LoVo (cell line): ENCODE results near the gene SEC24D.
A peak's percentile ranks its signal among the peaks of the same experiment; 100 is the strongest.
"Not testable (repeated sequence)": the region's sequence is repeated elsewhere in the genome, so short reads cannot be mapped to it uniquely, and the experiment has no call there.

ENCODE experiments used
- DNase-seq: peaks from one replicate; pipeline ENCODE4 v3.0.0-alpha.2; 2016; ENCODE audit warnings: low spot score

The SEC24D gene, protein sequence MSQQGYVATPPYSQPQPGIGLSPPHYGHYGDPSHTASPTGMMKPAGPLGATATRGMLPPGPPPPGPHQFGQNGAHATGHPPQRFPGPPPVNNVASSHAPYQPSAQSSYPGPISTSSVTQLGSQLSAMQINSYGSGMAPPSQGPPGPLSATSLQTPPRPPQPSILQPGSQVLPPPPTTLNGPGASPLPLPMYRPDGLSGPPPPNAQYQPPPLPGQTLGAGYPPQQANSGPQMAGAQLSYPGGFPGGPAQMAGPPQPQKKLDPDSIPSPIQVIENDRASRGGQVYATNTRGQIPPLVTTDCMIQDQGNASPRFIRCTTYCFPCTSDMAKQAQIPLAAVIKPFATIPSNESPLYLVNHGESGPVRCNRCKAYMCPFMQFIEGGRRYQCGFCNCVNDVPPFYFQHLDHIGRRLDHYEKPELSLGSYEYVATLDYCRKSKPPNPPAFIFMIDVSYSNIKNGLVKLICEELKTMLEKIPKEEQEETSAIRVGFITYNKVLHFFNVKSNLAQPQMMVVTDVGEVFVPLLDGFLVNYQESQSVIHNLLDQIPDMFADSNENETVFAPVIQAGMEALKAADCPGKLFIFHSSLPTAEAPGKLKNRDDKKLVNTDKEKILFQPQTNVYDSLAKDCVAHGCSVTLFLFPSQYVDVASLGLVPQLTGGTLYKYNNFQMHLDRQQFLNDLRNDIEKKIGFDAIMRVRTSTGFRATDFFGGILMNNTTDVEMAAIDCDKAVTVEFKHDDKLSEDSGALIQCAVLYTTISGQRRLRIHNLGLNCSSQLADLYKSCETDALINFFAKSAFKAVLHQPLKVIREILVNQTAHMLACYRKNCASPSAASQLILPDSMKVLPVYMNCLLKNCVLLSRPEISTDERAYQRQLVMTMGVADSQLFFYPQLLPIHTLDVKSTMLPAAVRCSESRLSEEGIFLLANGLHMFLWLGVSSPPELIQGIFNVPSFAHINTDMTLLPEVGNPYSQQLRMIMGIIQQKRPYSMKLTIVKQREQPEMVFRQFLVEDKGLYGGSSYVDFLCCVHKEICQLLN

DNA sequence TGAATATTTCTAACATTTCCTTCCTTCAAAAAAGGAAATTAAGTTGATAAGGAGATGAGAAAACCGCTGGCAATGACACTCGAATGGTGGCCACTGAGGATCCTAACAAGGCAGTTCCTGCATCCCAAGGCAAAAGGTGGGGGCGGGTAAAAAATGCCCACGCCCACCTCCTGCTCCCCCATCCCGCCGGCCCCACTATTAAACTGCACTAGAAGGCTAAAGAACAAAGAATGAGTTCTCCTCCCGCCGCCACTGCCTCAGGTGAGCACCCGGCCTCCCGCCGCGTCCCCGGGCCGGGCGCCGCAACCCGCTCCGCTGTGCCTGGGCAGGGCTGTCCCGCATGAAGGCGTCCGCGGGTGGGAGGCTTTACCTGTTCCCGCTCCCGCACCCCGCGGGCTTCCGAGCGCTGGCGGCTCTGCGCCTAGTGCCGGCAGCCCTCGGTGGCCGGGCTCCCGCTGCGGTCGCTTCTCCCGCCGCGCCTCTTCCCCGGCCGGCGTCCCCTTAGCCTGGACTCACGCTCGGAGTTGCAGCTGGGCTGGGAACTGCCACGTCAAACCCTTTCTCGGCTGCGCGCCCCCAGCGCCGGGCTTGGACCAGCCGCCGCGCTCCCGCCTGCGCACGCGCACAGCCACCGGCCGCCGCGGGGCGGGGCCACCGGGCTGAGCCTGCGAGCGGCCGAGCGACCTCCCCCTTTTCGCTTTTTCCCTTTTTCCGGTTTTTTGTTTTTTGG lies at the start of gene SEC24D:
Gene SEC24D (minus strand): TSS at position 556 of the 730 bp plus-strand sequence. CDS start 2,430 bp downstream, outside the sequence.
- peak; percentile 92 for DNase-seq

DNA sequence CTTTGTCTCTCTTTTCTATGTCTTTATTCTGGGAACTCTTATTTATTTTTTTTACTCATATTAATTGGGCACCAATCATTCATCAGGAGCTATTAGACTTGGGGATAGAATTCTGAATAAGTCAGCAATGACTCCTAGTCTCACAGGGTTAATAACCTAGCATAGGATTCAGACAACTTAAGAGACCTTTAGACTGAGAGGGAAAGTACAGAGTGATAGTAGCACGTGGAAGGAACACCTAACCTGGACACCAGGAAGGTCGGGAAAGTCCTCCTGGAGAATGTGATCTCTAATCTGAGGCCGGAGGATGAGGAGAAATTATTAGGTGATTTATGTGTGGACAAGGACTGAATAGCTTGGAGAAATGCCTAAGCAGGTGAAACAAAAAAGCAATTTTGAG lies 48.8 kb upstream of the SEC24D start:
- no peak for DNase-seq

DNA sequence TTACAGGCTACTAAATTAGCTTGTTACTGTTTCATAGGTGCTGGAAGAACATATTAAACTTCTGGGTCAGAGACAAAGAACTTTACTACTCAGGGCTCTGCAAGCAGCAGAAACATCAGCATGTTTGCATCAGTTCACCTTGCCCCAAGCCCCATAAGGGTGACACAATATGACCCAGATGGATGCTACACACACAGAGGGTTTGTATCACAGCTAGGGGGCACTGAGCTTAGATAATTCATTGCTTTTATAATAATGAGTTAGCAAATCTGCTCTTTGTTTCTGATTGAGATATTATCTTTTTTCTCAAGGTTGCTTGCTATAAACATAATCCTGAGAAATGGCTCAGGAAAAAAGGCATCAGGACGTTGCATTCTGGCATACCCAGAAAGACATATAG lies 47.9 kb upstream of the SEC24D start:
- no peak for DNase-seq

DNA sequence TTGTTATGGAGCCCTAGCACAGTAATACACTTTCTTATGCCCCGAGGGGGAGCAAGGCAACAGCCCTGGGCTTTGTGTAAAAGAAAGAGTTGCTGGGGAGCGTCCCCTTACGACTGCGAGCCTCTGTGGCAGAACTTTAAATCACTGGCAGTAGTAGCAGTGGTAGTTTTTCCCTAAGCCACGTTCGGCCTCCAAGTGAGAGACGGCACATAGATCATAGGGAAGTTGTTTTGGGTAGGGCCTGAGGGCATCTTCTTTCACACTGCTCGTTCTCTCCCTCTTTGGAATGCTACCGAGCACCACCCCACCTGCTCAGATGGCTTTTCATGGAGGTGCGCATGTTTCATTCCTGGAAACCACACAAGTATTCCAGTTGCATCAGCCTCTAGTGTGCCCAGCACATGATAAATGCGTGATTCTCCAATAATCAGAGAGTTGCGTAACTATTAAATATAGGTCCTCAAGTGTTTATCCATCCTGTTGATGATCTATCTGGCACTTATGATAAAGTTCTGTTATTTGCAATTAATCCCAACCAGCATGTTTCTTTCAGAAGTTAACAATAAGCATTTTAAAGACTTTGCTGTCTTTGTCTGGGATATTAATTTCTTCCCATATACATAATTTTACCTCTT lies 45.7 kb upstream of the SEC24D start:
- DNase-seq, result no peak

GRCh38 chr4:118879409-118879808 lies 43.5 kb upstream of the SEC24D start:
- DNase-seq, result no peak

GRCh38 chr4:118878507-118878906 lies 42.6 kb upstream of the SEC24D start:
- DNase-seq, result not testable (repeated sequence)

DNA sequence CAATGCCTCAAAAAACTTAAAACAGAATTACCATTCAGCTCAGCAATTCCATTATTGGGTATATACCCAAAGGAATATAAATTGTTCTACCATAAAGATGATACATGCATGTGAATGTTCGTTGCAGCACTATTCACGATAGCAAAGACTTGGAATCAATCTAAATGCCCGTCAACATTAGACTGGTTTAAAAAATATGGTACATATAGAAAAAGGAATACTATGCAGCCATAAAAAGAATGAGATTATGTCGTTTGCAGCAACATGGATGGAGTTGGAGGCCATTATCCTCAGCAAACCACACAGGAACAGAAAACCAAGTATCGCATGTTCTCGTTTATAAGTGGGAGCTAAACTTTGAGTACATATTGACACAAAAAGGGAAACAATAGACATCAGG lies 41.9 kb upstream of the SEC24D start:
- DNase-seq, result no peak

- DNase-seq, result no peak
Observed at GRCh38 chr4:118872181-118872580, 36.3 kb upstream of the SEC24D start.

DNA sequence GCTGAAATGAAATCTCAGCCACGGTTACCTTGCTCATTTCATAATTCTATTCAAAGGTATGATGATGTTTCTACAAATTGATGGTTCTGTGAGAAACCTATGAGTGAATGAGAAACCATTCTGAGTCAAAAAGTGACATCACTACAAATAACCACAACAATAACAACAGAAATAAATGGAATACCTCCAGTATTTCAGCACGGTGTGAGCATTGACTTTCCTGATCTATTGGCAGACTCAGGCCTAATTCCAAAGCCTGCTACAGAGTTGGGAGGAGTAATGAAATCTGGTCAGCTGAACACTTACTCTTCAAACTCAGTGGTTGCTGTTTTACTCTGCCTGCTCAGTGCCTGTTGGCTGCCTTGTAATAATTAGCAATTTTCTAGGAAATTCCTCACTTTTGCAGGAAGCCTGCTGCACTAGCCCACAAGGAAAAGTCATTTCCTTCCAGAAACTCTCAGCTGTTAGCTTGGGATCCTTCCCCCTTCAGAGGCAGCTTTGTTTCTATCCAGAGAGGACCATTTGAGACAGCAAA lies 33.9 kb upstream of the SEC24D start:
- DNase-seq, result no peak

GRCh38 chr4:118867311-118868067 lies 31.6 kb upstream of the SEC24D start:
- DNase-seq, result no peak

DNA sequence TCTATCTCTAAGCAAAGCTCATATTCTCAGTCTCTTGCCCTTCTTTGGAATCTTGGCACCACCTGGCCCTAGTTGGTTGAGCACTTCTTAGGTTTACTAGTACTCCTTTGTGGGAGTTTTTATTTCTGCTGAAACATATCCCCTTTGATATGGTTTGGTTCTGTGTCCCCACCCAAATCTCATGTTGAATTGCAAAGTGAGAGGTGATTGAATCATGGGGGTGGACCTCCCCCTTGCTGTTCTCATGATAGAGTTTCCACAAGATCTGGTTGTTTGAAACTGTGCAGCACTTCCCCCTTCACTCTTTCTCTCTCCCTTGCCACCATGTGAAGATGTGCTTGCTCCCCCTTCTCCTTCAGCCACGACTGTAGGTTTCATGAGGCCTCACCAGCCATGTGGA lies 30.5 kb upstream of the SEC24D start:
- DNase-seq, result no peak

GRCh38 chr4:118865091-118865708 lies 29.3 kb upstream of the SEC24D start:
- DNase-seq, result peak; percentile 67

- DNase-seq, result no peak
Observed at GRCh38 chr4:118858779-118859178, 22.9 kb upstream of the SEC24D start.

DNA sequence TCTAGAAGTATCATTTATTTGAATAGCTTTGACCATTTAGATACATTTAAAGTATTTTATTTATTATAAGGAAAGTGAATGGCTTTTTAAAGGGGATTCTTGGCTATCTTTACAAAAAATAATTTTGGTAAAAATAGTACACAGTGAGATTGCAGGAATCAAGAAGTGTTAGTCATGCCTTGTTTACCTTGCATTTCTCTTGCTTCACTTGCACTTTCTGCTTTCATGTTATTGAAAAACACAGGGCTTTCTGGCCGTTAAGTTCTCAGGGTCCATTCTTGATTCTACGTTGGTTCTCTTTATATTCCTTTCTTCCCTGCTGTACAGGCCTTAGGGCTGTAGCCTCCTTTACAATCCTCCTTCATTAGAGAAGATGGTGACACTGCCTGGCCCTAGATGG lies 21.8 kb upstream of the SEC24D start:
- no peak for DNase-seq

- DNase-seq, result peak; percentile 49
Observed at GRCh38 chr4:118850488-118851173, 14.7 kb upstream of the SEC24D start.

DNA sequence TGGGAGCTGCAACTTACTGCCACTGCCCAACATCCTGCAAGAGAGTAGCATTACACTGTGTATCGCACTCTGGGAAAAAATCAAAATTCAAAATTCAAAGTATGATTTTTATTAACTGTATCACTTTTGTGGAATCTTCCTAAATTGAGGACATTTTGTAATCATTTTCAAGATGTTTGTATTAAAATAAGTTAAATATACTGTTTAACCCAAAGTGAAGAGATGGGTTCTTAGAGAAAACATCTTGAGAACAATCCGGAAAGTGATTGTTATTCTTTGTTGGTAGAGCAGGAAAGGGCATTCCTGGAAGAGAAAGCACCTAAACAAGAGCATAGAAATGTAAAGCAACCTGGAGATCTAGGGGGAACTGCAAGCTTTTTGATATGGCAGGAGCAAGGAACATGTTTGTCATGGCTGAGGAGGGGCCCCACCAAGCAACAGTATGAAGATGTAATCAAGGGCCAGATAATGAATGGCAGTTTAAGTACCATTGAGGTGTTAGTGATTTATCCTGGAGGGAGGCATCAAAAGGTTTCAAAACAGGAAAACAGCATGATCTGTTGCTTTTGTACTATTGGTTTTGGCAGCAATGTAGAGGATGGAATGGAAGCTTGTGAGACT lies 14.1 kb upstream of the SEC24D start:
- DNase-seq, result no peak

- no peak for DNase-seq
Observed at GRCh38 chr4:118848901-118849300, 13.0 kb upstream of the SEC24D start.

- no peak for DNase-seq
Observed at GRCh38 chr4:118848242-118848641, 12.3 kb upstream of the SEC24D start.

GRCh38 chr4:118846979-118847378 lies 11.1 kb upstream of the SEC24D start:
- no peak for DNase-seq
